WTC11 (cell line): ENCODE data around the gene MYO9A. TPM values are rescaled to one million over a fixed set of nuclear protein-coding genes. Genes with fewer than 3 reads are reported as not detected.

Experiments
- ATAC-seq: fragments of 200-7000 bp; cut with Tn5 transposase; 2 replicates; pipeline ENCODE4 v1.10.0; 2021; ENCODE audit warnings: mild to moderate bottlenecking, moderate library complexity
- CTCF ChIA-PET: fragments of 300-600 bp; sonication (Branson Sonifier 250); formaldehyde crosslinking; loops from one replicate; lab custom pipeline; 2021; ENCODE audit warnings: antibody characterized with exemption; lab: Charles Lee
- POLR2A ChIA-PET: fragments of 350-600 bp; sonication (Branson Sonifier 250); formaldehyde crosslinking; loops from one replicate; lab custom pipeline; 2021; ENCODE audit warnings: antibody characterized with exemption; lab: Charles Lee
- DNase-seq: peaks from one replicate; pipeline ENCODE4 v3.0.0; 2021; ENCODE audit warnings: low spot score
- H3K27ac Mint-ChIP-seq: 2 replicates; pipeline ENCODE4 v1.8.0; 2021; ENCODE audit warnings: mixed read lengths
- H3K27me3 Mint-ChIP-seq: 2 replicates; pipeline ENCODE4 v1.8.0; 2021; ENCODE audit warnings: low read depth, mild to moderate bottlenecking, moderate library complexity, mixed read lengths
- H3K36me3 Mint-ChIP-seq: 2 replicates; pipeline ENCODE4 v1.8.0; 2021; ENCODE audit warnings: mixed read lengths
- H3K4me1 Mint-ChIP-seq: 2 replicates; pipeline ENCODE4 v1.8.0; 2022; ENCODE audit warnings: mixed read lengths
- H3K4me3 Mint-ChIP-seq: 2 replicates; pipeline ENCODE4 v1.8.0; 2021; ENCODE audit warnings: mild to moderate bottlenecking, moderate library complexity, mixed read lengths
- H3K9me3 Mint-ChIP-seq: 2 replicates; pipeline ENCODE4 v1.8.0; 2021; ENCODE audit warnings: mixed read lengths
- ATF1 ChIP-seq: sonication (generic); formaldehyde crosslinking; IDR thresholded peaks from 2 replicates; pipeline ENCODE4 v1.8.1; 2023; ENCODE audit warnings: mild to moderate bottlenecking, moderate library complexity, missing genetic modification reagents
- FOXJ3 ChIP-seq: sonication (generic); formaldehyde crosslinking; IDR thresholded peaks from 2 replicates; pipeline ENCODE4 v1.9.0; 2021; ENCODE audit warnings: missing genetic modification reagents, mild to moderate bottlenecking, borderline replicate concordance
- FOXK1 ChIP-seq: sonication (generic); formaldehyde crosslinking; IDR thresholded peaks from 2 replicates; pipeline ENCODE4 v1.8.0; 2022; ENCODE audit warnings: mild to moderate bottlenecking, moderate library complexity, missing genetic modification reagents
- FOXP4 ChIP-seq: sonication (generic); formaldehyde crosslinking; IDR thresholded peaks from 2 replicates; pipeline ENCODE4 v1.8.0; 2022; ENCODE audit warnings: mild to moderate bottlenecking, missing genetic modification reagents
- JAZF1 ChIP-seq: fragments of 250-450 bp; sonication (Bioruptor Pico); IDR thresholded peaks from 2 replicates; pipeline ENCODE4 v1.9.0; 2021; ENCODE audit warnings: moderate library complexity, mild to moderate bottlenecking, inconsistent platforms
- JUN ChIP-seq: sonication (generic); formaldehyde crosslinking; IDR thresholded peaks from 2 replicates; pipeline ENCODE4 v1.8.0; 2023; ENCODE audit warnings: mild to moderate bottlenecking, missing genetic modification reagents
- MXD4 ChIP-seq: fragments of 250-450 bp; sonication (Bioruptor Pico); IDR thresholded peaks from 2 replicates; pipeline ENCODE4 v1.8.0; 2021; ENCODE audit warnings: mild to moderate bottlenecking, moderate library complexity, borderline replicate concordance
- NR1H2 ChIP-seq: sonication (generic); formaldehyde crosslinking; IDR thresholded peaks from 2 replicates; pipeline ENCODE4 v1.9.0; 2021; ENCODE audit warnings: mild to moderate bottlenecking, moderate library complexity, missing genetic modification reagents
- SOX15 ChIP-seq: fragments of 250-450 bp; sonication (Bioruptor Pico); IDR thresholded peaks from 2 replicates; pipeline ENCODE4 v1.9.0; 2021; ENCODE audit warnings: mild to moderate bottlenecking
- TP53 ChIP-seq: sonication (generic); formaldehyde crosslinking; IDR thresholded peaks from 2 replicates; pipeline ENCODE4 v1.8.1; 2023; ENCODE audit warnings: mild to moderate bottlenecking, missing genetic modification reagents
- ZMAT4 ChIP-seq: fragments of 250-450 bp; sonication (Bioruptor Pico); IDR thresholded peaks from 2 replicates; pipeline ENCODE4 v1.9.0; 2021; ENCODE audit warnings: mild to moderate bottlenecking
- ZNF232 ChIP-seq: sonication (generic); formaldehyde crosslinking; IDR thresholded peaks from 2 replicates; pipeline ENCODE4 v1.8.0; 2022; ENCODE audit warnings: mild to moderate bottlenecking, missing genetic modification reagents
- ZNF416 ChIP-seq: fragments of 250-450 bp; sonication (Bioruptor Pico); IDR thresholded peaks from 2 replicates; pipeline ENCODE4 v1.9.0; 2021; ENCODE audit warnings: mild to moderate bottlenecking, inconsistent platforms
- ZNF532 ChIP-seq: fragments of 250-450 bp; sonication (Bioruptor Pico); IDR thresholded peaks from 2 replicates; pipeline ENCODE4 v1.9.0; 2021; ENCODE audit warnings: mild to moderate bottlenecking, borderline replicate concordance
- ZNF671 ChIP-seq: fragments of 250-450 bp; sonication (Bioruptor Pico); IDR thresholded peaks from 2 replicates; pipeline ENCODE4 v1.8.0; 2021; ENCODE audit warnings: mild to moderate bottlenecking
- total RNA-seq: library from RNA; stranded (reverse); gene quantifications from 3 replicates; pipeline ENCODE4 v1.2.3, GENCODE V29; 2021
- TF ChIP-seq, protein P1 (sequence below): fragments of 250-450 bp; sonication (Bioruptor Pico); conservative IDR thresholded peaks from 2 replicates; pipeline ENCODE4 v1.9.0; 2021; ENCODE audit warnings: mild to moderate bottlenecking
- TF ChIP-seq, protein P2 (sequence below): sonication (generic); formaldehyde crosslinking; IDR thresholded peaks from 2 replicates; pipeline ENCODE4 v1.8.1; 2023; ENCODE audit warnings: mild to moderate bottlenecking, missing genetic modification reagents, moderate library complexity
- TF ChIP-seq, protein P3 (sequence below): sonication (generic); formaldehyde crosslinking; IDR thresholded peaks from 2 replicates; pipeline ENCODE4 v1.8.1; 2023; ENCODE audit warnings: mild to moderate bottlenecking, moderate library complexity, missing genetic modification reagents
- TF ChIP-seq, protein P4 (sequence below): fragments of 200-600 bp; IDR thresholded peaks from 2 replicates; pipeline ENCODE4 v1.8.0; 2022; ENCODE audit warnings: antibody characterized with exemption

The MYO9A gene
- total RNA-seq, 1 experiment from 2014 or later: 23.5 TPM

GRCh38 chr15:72099155-72099554 is 18.8 kb downstream of the MYO9A start (continued):
- TF ChIP-seq FOXP4 (CRISPR knock-in tag): no peak
- TF ChIP-seq, protein P1, sequence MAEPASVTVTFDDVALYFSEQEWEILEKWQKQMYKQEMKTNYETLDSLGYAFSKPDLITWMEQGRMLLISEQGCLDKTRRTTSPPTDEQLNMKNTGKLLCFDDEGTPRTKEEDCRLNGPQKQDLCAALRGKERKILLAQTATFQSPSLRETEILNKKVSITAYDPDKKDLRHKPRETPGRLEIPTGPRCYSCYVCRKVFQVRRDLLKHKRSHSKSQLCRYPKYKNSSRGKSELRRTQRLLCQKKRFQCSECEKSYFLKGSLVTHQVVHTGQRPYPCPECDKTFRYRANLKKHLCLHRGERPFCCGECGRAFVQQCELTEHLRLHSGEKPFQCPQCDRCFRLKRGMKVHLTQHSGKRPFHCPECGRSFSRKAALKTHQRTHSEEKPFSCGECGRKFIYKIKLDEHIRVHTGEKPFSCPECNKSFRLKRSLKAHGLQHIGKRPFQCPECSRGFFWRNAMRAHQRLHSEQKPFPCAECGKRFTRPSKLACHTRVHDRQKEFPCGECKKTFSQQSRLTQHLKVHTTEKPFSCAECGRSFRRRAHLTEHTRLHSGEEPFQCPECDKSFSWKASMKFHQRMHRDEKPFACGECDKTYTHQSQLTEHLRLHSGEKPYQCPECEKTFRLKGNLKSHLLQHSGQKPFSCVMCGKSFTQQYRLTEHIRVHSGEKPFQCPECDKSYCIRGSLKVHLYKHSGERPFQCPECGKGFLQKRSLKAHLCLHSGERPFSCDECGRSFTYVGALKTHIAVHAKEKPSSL: no peak
- no peak for TF ChIP-seq JUN
- TF ChIP-seq, protein P2, sequence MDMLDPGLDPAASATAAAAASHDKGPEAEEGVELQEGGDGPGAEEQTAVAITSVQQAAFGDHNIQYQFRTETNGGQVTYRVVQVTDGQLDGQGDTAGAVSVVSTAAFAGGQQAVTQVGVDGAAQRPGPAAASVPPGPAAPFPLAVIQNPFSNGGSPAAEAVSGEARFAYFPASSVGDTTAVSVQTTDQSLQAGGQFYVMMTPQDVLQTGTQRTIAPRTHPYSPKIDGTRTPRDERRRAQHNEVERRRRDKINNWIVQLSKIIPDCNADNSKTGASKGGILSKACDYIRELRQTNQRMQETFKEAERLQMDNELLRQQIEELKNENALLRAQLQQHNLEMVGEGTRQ (CRISPR knock-in tag): no peak
- TF ChIP-seq FOXJ3 (CRISPR knock-in tag): no peak
- no peak for TF ChIP-seq ZNF232 (CRISPR knock-in tag)
- TF ChIP-seq FOXK1 (CRISPR knock-in tag): no peak

GRCh38 chr15:72098040-72098439 is 19.9 kb downstream of the MYO9A start:
- no peak overlapping the region for H3K4me3 Mint-ChIP-seq
- ATAC-seq (no peak), DNase-seq (no peak)
- no peaks in the 10 kb centered on the region for H3K27me3 Mint-ChIP-seq
- CTCF ChIA-PET: no interaction called here
- POLR2A ChIA-PET: no interaction called here
- peaks cover 13% of the 10 kb centered on the region for H3K9me3 Mint-ChIP-seq
- TF ChIP-seq, protein P3, sequence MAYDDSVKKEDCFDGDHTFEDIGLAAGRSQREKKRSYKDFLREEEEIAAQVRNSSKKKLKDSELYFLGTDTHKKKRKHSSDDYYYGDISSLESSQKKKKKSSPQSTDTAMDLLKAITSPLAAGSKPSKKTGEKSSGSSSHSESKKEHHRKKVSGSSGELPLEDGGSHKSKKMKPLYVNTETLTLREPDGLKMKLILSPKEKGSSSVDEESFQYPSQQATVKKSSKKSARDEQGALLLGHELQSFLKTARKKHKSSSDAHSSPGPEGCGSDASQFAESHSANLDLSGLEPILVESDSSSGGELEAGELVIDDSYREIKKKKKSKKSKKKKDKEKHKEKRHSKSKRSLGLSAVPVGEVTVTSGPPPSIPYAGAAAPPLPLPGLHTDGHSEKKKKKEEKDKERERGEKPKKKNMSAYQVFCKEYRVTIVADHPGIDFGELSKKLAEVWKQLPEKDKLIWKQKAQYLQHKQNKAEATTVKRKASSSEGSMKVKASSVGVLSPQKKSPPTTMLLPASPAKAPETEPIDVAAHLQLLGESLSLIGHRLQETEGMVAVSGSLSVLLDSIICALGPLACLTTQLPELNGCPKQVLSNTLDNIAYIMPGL (CRISPR knock-in tag): no peak
- TF ChIP-seq ZNF671 (CRISPR knock-in tag): no peak
- no peak for TF ChIP-seq ATF1 (CRISPR knock-in tag)
- no peak for TF ChIP-seq JUN
- no peak for TF ChIP-seq FOXK1 (CRISPR knock-in tag)
- H3K27ac Mint-ChIP-seq: no peak overlapping the region
- H3K36me3 Mint-ChIP-seq: peaks cover 14% of the 10 kb centered on the region
- H3K4me1 Mint-ChIP-seq: no peaks in the 10 kb centered on the region

DNA sequence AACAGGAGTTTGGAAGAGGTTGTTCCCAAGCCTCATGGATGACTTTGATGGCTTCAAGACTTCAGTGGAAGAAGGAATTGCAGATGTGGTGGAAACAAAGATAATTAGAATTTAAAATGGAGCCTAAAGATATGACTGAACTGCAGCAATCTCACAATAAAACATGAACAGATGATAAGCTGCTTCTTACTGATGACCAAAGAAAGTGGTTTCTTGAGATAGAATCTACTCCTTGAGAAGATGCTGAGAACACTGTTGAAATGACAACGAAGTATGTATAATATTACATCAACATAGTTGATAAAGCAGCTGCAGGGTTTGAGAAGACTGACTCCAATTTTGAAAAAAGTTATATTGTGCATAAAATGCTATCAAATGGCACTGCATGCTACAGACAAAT is 21.2 kb downstream of the MYO9A start:
- no peaks in the 10 kb centered on the region for H3K4me1 Mint-ChIP-seq
- ChIA-PET CTCF (no interaction called here), POLR2A (no interaction called here)
- no peak overlapping the region; the same call in 1 of the 2 replicates for H3K27ac Mint-ChIP-seq
- no peak overlapping the region for H3K4me3 Mint-ChIP-seq
- H3K9me3 Mint-ChIP-seq: peaks cover 16% of the 10 kb centered on the region
- TF ChIP-seq MXD4 (CRISPR knock-in tag) (no peak), TP53 (CRISPR knock-in tag) (no peak), JAZF1 (CRISPR knock-in tag) (no peak), ZNF532 (no peak), NR1H2 (CRISPR knock-in tag) (no peak), SOX15 (no peak), ZMAT4 (CRISPR knock-in tag) (no peak), ZNF416 (no peak)
- TF ChIP-seq, protein P4, sequence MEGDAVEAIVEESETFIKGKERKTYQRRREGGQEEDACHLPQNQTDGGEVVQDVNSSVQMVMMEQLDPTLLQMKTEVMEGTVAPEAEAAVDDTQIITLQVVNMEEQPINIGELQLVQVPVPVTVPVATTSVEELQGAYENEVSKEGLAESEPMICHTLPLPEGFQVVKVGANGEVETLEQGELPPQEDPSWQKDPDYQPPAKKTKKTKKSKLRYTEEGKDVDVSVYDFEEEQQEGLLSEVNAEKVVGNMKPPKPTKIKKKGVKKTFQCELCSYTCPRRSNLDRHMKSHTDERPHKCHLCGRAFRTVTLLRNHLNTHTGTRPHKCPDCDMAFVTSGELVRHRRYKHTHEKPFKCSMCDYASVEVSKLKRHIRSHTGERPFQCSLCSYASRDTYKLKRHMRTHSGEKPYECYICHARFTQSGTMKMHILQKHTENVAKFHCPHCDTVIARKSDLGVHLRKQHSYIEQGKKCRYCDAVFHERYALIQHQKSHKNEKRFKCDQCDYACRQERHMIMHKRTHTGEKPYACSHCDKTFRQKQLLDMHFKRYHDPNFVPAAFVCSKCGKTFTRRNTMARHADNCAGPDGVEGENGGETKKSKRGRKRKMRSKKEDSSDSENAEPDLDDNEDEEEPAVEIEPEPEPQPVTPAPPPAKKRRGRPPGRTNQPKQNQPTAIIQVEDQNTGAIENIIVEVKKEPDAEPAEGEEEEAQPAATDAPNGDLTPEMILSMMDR: no peak
- TF ChIP-seq, all 79 proteins: peak for 0
- no peak for ATAC-seq
- DNase-seq: no peak
- Mint-ChIP-seq H3K27me3 (no peaks in the 10 kb centered on the region), H3K36me3 (peaks cover 14% of the 10 kb centered on the region)
